Breast epithelium (tissue), 4 donors: Measurements from ENCODE around the gene STAT1. TPM values are rescaled to one million over a fixed set of nuclear protein-coding genes. Genes with fewer than 3 reads are reported as not detected.

Experiments used
- DNase-seq, 2 donors: peaks; one replicate each; pipeline ENCODE4 v3.0.0-alpha.2; 2019; ENCODE audit warnings: low spot score in 2 of 2
- H3K27ac ChIP-seq, 2 donors: fragments of 200-600 bp; sonication (generic) in 1 of 2; one replicate each; pipeline ENCODE4 v1.5.1; 2016 to 2019; ENCODE audit warnings: mild to moderate bottlenecking in 1 of 2
- H3K27me3 ChIP-seq, 2 donors: fragments of 200-600 bp; sonication (generic) in 1 of 2; one replicate each; pipeline versions ENCODE4 v1.5.1 to v1.6.0; 2017 to 2019; ENCODE audit warnings: control low read depth in 1 of 2, mild to moderate bottlenecking in 1 of 2
- H3K36me3 ChIP-seq: fragments of 200-600 bp; one replicate; pipeline ENCODE4 v1.5.1; 2019
- H3K4me1 ChIP-seq, 2 donors: fragments of 200-600 bp; sonication (generic); one replicate each; pipeline ENCODE4 v1.5.1; 2016 to 2019; ENCODE audit warnings: control low read depth in 1 of 2
- H3K4me3 ChIP-seq, 3 donors: fragments of 200-600 bp; sonication (generic); 1 replicate in 2 of 3; 2 replicates in 1 of 3; pipeline ENCODE4 v1.5.1; 2016 to 2019; ENCODE audit warnings: mild to moderate bottlenecking in 3 of 3, moderate library complexity in 2 of 3
- H3K9me3 ChIP-seq, 2 donors: fragments of 200-600 bp; sonication (generic) in 1 of 2; one replicate each; pipeline ENCODE4 v1.5.1; 2016 to 2019; ENCODE audit warnings: control low read depth in 1 of 2
- POLR2A ChIP-seq: fragments of 450-650 bp; IDR thresholded peaks from one replicate; pipeline ENCODE4 v1.6.1; 2016; ENCODE audit warnings: antibody characterized with exemption, mild to moderate bottlenecking, moderate library complexity
- POLR2AphosphoS5 ChIP-seq, 3 donors: sonication (generic); formaldehyde crosslinking; IDR thresholded peaks; one replicate each; pipeline ENCODE4 v1.6.1; 2017; ENCODE audit warnings: antibody characterized with exemption in 3 of 3
- intact Hi-C: fragments of 100-400 bp; cut with DNase I; formaldehyde crosslinking; loops from one replicate; pipeline ENCODE4 v1.15.1; 2023; ENCODE audit warnings: low total_unique reads
- total RNA-seq, 3 donors: library from RNA; depleted of rRNA; stranded (reverse); fragments of >200 nt; gene quantifications; one replicate each; pipeline ENCODE4 v1.1.0, GENCODE V29; 2016
- TF ChIP-seq, protein P1 (sequence below), 3 donors: fragments of 450-650 bp; IDR thresholded peaks; one replicate each; pipeline ENCODE4 v1.5.1; 2016 to 2017; ENCODE audit warnings: antibody characterized with exemption in 3 of 3, mild to moderate bottlenecking in 3 of 3, moderate library complexity in 3 of 3

STAT1 gene
- total RNA-seq, 3 donors from 2014 or later, result 44.2 to 79.6 (median 59.4) TPM

DNA sequence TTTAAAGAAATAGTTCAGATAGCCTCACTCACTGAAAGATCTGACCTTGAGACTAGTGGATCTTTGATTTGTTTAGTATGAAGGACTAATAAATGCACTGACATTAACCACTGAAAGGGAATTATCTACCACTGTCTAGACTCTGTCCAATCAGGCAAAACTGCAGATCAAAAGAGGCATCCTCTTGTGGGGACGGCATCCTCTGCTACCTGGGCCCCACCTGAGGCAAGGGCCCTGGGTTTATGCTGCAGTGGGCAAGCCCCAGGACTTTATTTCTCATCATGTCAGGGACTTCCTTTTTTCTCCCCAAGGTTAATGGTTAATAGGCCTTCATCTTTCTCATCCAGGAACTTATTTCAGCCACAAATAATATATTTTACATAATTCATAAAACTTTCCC, 32.2 kb downstream of the STAT1 start:
- TF ChIP-seq POLR2A (no peak), POLR2AphosphoS5 (IDR thresholded peaks at IDR 0.05) (no peak)
- TF ChIP-seq, protein P1, sequence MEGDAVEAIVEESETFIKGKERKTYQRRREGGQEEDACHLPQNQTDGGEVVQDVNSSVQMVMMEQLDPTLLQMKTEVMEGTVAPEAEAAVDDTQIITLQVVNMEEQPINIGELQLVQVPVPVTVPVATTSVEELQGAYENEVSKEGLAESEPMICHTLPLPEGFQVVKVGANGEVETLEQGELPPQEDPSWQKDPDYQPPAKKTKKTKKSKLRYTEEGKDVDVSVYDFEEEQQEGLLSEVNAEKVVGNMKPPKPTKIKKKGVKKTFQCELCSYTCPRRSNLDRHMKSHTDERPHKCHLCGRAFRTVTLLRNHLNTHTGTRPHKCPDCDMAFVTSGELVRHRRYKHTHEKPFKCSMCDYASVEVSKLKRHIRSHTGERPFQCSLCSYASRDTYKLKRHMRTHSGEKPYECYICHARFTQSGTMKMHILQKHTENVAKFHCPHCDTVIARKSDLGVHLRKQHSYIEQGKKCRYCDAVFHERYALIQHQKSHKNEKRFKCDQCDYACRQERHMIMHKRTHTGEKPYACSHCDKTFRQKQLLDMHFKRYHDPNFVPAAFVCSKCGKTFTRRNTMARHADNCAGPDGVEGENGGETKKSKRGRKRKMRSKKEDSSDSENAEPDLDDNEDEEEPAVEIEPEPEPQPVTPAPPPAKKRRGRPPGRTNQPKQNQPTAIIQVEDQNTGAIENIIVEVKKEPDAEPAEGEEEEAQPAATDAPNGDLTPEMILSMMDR (IDR thresholded peaks at IDR 0.05), result no peak
- Histone ChIP-seq H3K36me3 (peaks cover 18% of the 10 kb centered on the region), H3K4me1 (no peaks in the 10 kb centered on the region), H3K4me3 (no peak overlapping the region), H3K9me3 (no peaks in the 10 kb centered on the region), H3K27ac (no peak overlapping the region), H3K27me3 (no peaks in the 10 kb centered on the region)
- intact Hi-C loops, result no loop called here
- no peak for DNase-seq

DNA sequence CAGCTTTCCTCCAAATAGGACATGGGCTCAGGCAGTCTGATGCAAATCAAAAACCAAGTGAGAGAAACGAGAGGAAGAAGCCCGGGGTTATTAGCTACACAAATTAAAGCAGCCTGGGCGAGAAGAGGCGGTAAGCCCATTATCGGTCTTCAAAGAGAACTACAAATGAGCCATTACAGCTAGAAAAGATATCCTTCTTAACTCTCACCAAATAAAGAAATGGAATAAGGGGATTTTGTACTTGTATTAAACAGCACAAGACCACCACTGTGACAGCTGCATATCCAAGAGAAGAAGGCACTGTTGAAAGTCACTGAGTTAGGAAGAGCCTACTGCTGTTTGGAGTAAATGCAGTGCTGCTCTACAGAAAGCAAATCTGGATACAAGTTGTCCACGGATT, 32.6 kb downstream of the STAT1 start:
- H3K36me3 ChIP-seq, result peaks cover 18% of the 10 kb centered on the region

GRCh38 chr2:190980630-190981209, 33.3 kb downstream of the STAT1 start:
- intact Hi-C loops, result no loop called here

More for the DNA sequence above, 32.6 kb downstream of the STAT1 start:
- Histone ChIP-seq H3K9me3 (no peaks in the 10 kb centered on the region), H3K4me1 (no peaks in the 10 kb centered on the region), H3K27ac (no peak overlapping the region), H3K27me3 (no peaks in the 10 kb centered on the region), H3K4me3 (no peak overlapping the region)
- no peak for TF ChIP-seq POLR2AphosphoS5 (IDR thresholded peaks at IDR 0.05)
- TF ChIP-seq, protein P1 (IDR thresholded peaks at IDR 0.05), result no peak
- TF ChIP-seq POLR2A, result no peak
- intact Hi-C loops, result no loop called here
- no peak for DNase-seq

DNA sequence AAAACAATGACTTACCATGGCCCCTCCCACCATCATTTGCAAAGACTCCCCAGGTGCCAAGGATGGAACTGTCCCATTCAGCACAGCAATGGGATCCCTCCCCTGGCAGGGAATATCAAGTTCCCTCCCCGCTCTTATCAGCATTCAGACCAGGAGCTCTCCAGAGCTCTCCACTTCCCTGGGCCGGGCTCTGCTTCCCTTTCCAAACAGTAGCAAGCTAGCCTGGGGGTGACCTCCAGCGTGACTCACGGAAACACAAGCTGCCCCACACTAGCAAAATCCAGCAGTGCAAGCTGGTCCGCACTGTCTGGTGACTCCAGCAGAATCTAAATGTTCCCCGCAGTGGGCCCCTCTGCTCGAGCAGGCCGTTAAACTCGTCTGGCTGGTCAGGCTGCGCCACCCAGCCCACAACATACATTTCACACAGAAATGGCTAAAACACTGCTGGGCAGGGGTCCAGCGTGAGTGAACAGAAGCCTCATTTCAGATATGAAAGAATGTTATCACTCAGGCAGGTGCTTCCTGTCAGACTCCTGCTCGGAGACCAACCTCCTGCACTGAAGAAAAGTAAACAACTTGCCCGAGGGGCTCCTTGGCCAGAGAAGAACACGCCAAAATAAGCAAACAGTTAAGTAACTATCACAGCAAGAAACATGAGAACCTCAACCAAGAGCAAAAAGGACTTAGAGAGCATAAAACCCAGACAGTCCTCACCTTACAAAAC, 33.9 kb downstream of the STAT1 start:
- intact Hi-C loops, result no loop called here
- Histone ChIP-seq H3K27me3 (no peaks in the 10 kb centered on the region), H3K9me3 (no peaks in the 10 kb centered on the region), H3K4me1 (no peaks in the 10 kb centered on the region), H3K27ac (peak overlapping the region; percentile 56 to 76), H3K4me3 (peak overlapping the region in 1 of 3 donors; percentile 10), H3K36me3 (peaks cover 18% of the 10 kb centered on the region)
- peak; percentile 58 to 79 for DNase-seq
- no peak for TF ChIP-seq POLR2A
- TF ChIP-seq, protein P1 (IDR thresholded peaks at IDR 0.05), result no peak
- peak in 2 of 3 donors; percentile 15 to 52 for TF ChIP-seq POLR2AphosphoS5 (IDR thresholded peaks at IDR 0.05)

More at GRCh38 chr2:190980630-190981209, 33.3 kb downstream of the STAT1 start:
- no peaks in the 10 kb centered on the region for H3K9me3 ChIP-seq
- no peak for DNase-seq
- H3K27ac ChIP-seq, result peak overlapping the region; percentile 56 to 76
- H3K36me3 ChIP-seq, result peaks cover 18% of the 10 kb centered on the region
- TF ChIP-seq POLR2A, result no peak
- TF ChIP-seq POLR2AphosphoS5 (IDR thresholded peaks at IDR 0.05), result no peak
- TF ChIP-seq, protein P1 (IDR thresholded peaks at IDR 0.05), result no peak
- no peaks in the 10 kb centered on the region for H3K27me3 ChIP-seq
- no peak overlapping the region for H3K4me3 ChIP-seq
- no peaks in the 10 kb centered on the region for H3K4me1 ChIP-seq

DNA sequence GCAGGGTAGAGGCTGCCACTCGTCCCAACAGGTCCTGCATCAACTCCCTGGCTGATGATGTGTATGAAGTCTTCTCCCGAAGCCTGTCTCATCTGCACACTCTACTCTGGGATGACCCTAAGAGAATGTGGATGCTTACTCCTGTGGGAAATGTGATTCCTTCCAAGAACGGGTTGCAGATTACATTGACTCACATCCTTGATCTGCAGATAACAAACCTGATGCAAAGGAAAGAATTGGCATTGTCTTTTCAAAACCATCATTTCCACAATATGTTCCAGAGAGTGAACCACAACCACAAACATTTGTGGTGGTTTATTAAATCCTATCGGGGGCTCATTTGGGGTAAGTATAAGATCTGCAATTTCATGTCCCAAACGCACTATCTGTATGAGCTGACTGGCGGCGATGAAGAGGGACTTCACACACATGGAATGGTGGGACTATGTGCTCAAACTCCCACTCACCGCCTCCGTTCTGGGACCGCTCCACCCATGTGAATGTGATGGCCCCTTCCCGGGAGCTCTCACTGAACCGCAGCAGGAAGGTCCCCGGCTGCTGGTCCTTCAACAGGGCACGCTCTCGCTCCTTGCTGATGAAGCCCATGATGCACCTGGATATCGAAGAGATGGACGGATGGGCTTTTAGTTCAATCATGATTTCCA, 35.5 kb downstream of the STAT1 start:
- no peak overlapping the region for H3K27ac ChIP-seq
- peaks cover 18% of the 10 kb centered on the region for H3K36me3 ChIP-seq
- no peak overlapping the region for H3K4me3 ChIP-seq
- no peaks in the 10 kb centered on the region for H3K27me3 ChIP-seq
- H3K9me3 ChIP-seq, result no peaks in the 10 kb centered on the region
- DNase-seq, result no peak
- intact Hi-C loops, result no loop called here
- no peak for TF ChIP-seq POLR2A
- TF ChIP-seq, protein P1 (IDR thresholded peaks at IDR 0.05), result no peak
- no peak for TF ChIP-seq POLR2AphosphoS5 (IDR thresholded peaks at IDR 0.05)
- no peaks in the 10 kb centered on the region for H3K4me1 ChIP-seq
